ENCODE results near the gene TIAM1. TPM values are rescaled to one million over a fixed set of nuclear protein-coding genes. Genes with fewer than 3 reads are reported as not detected.

TIAM1 gene
- total RNA-seq, 6 donors from 2014 or later, result 13.4 to 32.1 (median 19.5) TPM

DNA sequence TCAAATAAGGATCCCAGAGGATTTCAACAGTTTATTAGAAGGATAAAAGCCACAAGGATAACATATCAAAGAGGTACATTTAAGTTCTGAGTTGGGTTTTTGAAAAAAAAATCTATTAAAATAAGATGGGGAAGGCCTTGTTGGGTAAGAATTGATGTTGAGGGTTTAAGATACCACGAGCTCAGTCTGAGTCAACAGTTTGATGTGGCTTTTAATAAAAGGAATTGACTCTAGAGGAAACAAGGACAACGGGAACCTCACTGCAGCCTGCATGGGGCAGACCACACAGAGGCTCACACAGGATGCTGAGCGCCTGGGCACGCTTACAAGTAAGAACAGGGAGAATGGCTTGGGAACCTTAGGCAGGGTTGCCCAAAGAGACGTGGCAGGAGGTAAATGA, 107.5 kb downstream of the TIAM1 start:
- TF ChIP-seq CTCF (IDR thresholded peaks at IDR 0.05), result no peak
- Histone ChIP-seq H3K9me3 (peaks cover 0 to 12% (median 6%) of the 10 kb centered on the region in 4 donors), H3K36me3 (no peaks in the 10 kb centered on the region), H3K27me3 (no peaks in the 10 kb centered on the region), H3K27ac (no peak overlapping the region), H3K4me1 (no peaks in the 10 kb centered on the region), H3K4me3 (no peak overlapping the region)
- WGBS, 2 donors, result 66 to 75% methylated on average over 5 of the region's 5 CpGs
- DNase-seq (no peak), ATAC-seq (ENCODE audit: low FRiP score in 2 of 2) (no peak)

DNA sequence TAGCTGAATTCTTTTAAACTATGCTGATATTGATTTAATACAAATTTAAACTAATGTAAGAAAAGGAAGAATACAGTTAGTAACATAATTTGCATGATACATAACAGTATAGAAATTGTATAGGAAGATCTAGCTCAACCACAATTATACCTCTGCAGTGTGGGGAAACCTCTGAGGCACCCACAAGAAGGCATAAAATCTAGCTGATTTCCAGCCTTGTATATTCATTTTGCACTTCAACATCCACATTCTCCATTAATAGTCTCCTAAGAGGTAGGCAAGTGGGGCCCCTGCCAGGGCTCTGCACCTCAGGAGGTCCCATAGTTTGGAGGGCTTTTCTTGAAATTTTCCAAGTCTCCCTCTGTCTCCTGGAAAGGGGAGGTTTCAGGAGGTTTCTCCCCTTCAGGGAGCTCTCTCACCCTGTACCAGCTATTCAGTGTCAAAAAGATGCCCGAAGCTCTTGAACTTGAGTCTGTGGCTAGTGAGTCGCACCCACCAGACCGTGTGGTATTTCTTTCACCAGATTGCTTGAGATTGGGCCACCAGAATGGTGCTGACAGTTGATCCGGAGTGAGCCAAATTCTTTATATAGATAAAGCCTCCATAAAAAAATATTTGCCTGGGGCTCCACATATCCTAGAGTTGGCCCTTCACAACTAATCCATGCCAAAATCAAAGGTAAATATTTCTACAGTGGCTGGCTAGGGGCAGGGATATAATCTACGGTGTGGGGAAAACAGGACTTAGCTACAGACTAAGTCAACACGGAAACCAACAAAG, 108.2 kb downstream of the TIAM1 start:
- ATAC-seq (ENCODE audit: low FRiP score in 2 of 2) (no peak), DNase-seq (no peak)
- no peak for TF ChIP-seq POLR2A (IDR thresholded peaks at IDR 0.05)
- TF ChIP-seq EP300 (IDR thresholded peaks at IDR 0.05), result no peak
- no peak for TF ChIP-seq POLR2AphosphoS5 (IDR thresholded peaks at IDR 0.05)
- TF ChIP-seq CTCF (IDR thresholded peaks at IDR 0.05), result no peak
- Histone ChIP-seq H3K27ac (no peak overlapping the region), H3K4me3 (no peak overlapping the region), H3K4me1 (no peaks in the 10 kb centered on the region), H3K36me3 (no peaks in the 10 kb centered on the region), H3K9me3 (peaks cover 0 to 10% (median 6%) of the 10 kb centered on the region in 4 donors), H3K27me3 (no peaks in the 10 kb centered on the region)
- WGBS, 2 donors, result 60 to 82% methylated on average over 6 of the region's 6 CpGs

DNA sequence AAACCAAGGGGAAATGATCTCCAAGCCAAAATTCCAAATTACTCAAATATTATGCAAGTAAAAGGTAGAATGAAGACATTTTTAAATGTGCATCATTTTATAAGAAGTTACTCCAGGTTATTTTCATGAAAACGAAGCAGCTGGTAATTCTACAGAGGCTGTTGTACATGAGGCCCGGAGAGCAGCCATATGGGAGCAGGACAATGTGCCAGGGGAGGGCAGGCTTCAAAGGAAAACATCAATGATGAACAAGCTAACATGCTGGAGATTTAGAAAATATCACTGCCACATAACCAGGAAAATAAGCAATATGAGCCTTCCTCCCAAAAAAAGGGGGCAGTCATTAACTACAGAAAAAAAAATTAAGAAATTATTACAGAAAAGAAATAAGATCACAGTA, 109.1 kb downstream of the TIAM1 start:
- WGBS, 2 donors, result 95 to 97% methylated on average over 2 of the region's 2 CpGs
- DNase-seq (no peak), ATAC-seq (ENCODE audit: low FRiP score in 2 of 2) (no peak)
- no peaks in the 10 kb centered on the region for H3K36me3 ChIP-seq
- H3K27me3 ChIP-seq, result no peaks in the 10 kb centered on the region
- TF ChIP-seq CTCF (IDR thresholded peaks at IDR 0.05) (no peak), EP300 (IDR thresholded peaks at IDR 0.05) (no peak), POLR2A (IDR thresholded peaks at IDR 0.05) (no peak), POLR2AphosphoS5 (IDR thresholded peaks at IDR 0.05) (no peak)
- peaks cover 0 to 2% (median under 1%) of the 10 kb centered on the region in 4 donors for H3K9me3 ChIP-seq
- no peaks in the 10 kb centered on the region for H3K4me1 ChIP-seq
- H3K27ac ChIP-seq, result no peak overlapping the region
- H3K4me3 ChIP-seq, result no peak overlapping the region

- H3K36me3 ChIP-seq, result no peaks in the 10 kb centered on the region
- no peaks in the 10 kb centered on the region for H3K9me3 ChIP-seq
- no peak overlapping the region for H3K4me3 ChIP-seq
- no peak for ATAC-seq (ENCODE audit: low FRiP score in 2 of 2)
- DNase-seq, result no peak
- H3K4me1 ChIP-seq, result no peaks in the 10 kb centered on the region
- no peak for TF ChIP-seq CTCF (IDR thresholded peaks at IDR 0.05)
- no peak for TF ChIP-seq POLR2A (IDR thresholded peaks at IDR 0.05)
- TF ChIP-seq POLR2AphosphoS5 (IDR thresholded peaks at IDR 0.05), result no peak
- TF ChIP-seq EP300 (IDR thresholded peaks at IDR 0.05), result no peak
- 96 to 97% methylated on average over 9 of the region's 9 CpGs for WGBS, 2 donors
- no peaks in the 10 kb centered on the region for H3K27me3 ChIP-seq
- H3K27ac ChIP-seq, result no peak overlapping the region
Observed at GRCh38 chr21:31233711-31234110, 110.3 kb downstream of the TIAM1 start.

DNA sequence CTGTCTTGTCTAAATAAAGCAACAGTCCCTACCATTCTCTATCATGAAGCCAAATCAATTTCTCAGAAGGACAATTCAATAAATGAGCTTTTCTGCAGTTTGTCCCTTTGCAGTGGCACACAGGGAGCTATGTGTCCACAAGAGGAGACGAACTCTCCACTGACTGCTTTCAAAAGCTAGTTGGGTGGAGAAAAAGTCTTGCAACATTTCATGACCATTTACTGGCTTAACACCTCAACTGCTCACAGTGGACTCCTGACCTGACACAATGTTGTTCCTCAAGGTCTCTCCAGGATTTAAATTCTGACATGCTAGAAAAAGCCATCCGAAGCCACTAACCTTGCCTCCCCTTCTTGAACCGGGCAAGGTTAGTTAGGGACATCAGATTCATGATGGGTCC, 111.7 kb downstream of the TIAM1 start:
- no peak overlapping the region for H3K27ac ChIP-seq
- H3K4me3 ChIP-seq, result no peak overlapping the region
- H3K27me3 ChIP-seq, result no peaks in the 10 kb centered on the region
- DNase-seq (no peak), ATAC-seq (ENCODE audit: low FRiP score in 2 of 2) (no peak)
- no peaks in the 10 kb centered on the region for H3K4me1 ChIP-seq
- no peaks in the 10 kb centered on the region for H3K36me3 ChIP-seq
- TF ChIP-seq POLR2A (IDR thresholded peaks at IDR 0.05) (no peak), CTCF (IDR thresholded peaks at IDR 0.05) (no peak), POLR2AphosphoS5 (IDR thresholded peaks at IDR 0.05) (no peak), EP300 (IDR thresholded peaks at IDR 0.05) (no peak)
- 90 to 92% methylated on average over 3 of the region's 3 CpGs for WGBS, 2 donors
- no peaks in the 10 kb centered on the region for H3K9me3 ChIP-seq
